ENCODE measurements around the gene NRP2.

DNA sequence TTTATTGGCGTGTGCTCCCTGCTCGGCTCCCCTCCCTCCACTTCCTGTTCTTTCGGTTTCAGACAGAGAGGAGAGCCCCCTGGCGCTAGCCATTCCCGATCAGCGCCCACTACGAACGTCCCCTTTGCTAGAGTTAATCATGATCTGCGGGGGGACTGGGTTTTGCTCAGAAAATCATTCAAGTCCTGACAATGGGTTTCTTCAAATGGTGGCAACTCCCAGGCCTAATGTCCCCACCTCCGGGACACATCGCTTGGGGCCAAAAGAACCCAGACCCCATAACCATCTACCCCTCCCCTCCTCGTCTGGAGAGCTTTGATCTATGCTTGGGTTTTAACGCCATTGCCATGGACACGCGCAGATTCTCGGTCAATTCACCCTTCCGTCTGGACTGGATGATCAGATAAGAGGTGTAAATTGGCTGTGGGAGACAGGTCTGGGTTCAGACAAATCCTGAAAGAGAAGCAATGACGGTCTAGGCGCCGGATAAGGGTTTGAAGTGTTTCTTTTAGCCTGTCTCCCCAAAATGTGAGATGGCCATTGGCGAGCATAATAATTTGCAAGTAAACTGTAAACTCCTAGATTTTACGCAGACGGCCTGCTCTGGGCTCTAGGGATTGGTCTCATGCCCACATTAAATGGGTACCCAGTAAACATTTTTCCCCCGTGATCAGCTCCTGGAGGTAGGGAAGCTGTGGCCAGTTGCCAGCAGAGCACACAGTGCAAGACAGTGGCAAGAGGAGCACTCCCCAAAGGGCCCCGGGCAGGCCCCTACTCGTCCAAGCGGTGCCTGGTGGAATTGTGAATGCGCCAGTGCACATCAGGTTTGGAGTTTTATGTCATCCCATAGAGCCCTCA, 4.7 kb downstream of the NRP2 start:
- TF ChIP-seq, protein P1, sequence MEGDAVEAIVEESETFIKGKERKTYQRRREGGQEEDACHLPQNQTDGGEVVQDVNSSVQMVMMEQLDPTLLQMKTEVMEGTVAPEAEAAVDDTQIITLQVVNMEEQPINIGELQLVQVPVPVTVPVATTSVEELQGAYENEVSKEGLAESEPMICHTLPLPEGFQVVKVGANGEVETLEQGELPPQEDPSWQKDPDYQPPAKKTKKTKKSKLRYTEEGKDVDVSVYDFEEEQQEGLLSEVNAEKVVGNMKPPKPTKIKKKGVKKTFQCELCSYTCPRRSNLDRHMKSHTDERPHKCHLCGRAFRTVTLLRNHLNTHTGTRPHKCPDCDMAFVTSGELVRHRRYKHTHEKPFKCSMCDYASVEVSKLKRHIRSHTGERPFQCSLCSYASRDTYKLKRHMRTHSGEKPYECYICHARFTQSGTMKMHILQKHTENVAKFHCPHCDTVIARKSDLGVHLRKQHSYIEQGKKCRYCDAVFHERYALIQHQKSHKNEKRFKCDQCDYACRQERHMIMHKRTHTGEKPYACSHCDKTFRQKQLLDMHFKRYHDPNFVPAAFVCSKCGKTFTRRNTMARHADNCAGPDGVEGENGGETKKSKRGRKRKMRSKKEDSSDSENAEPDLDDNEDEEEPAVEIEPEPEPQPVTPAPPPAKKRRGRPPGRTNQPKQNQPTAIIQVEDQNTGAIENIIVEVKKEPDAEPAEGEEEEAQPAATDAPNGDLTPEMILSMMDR (IDR thresholded peaks at IDR 0.05 in 4 of 5, conservative IDR thresholded peaks at IDR 0.05 in 1 of 5) = no peak
- no peak for TF ChIP-seq POLR2A (IDR thresholded peaks at IDR 0.05)

Data from gastrocnemius medialis (tissue), 4 donors.